Measurements from ENCODE around the gene SHC4. TPM values are rescaled to one million over a fixed set of nuclear protein-coding genes. Genes with fewer than 3 reads are reported as not detected.
A peak's percentile ranks its signal among the peaks of the same experiment; 100 is the strongest.

The SHC4 gene
- total RNA-seq, 2 experiments from 2014 or later, result 3.0 to 9.8 TPM

GRCh38 chr15:48883699-48884098 is 80.0 kb downstream of the SHC4 start:
- H3K36me3 Mint-ChIP-seq, result peaks cover 14% of the 10 kb centered on the region
- CTCF ChIA-PET, result no interaction called here
- no peak overlapping the region for H3K27ac Mint-ChIP-seq
- peaks cover 46% of the 10 kb centered on the region for H3K4me1 Mint-ChIP-seq
- H3K9me3 Mint-ChIP-seq (ENCODE audit: low read depth), result no peaks in the 10 kb centered on the region
- H3K27me3 Mint-ChIP-seq, result peaks cover 4% of the 10 kb centered on the region
- no peak for ATAC-seq
- no peak overlapping the region for H3K4me3 Mint-ChIP-seq
- no peak for DNase-seq

GRCh38 chr15:48880070-48880634 is 83.6 kb downstream of the SHC4 start:
- ATAC-seq, result no peak
- Mint-ChIP-seq H3K27ac (peak overlapping the region; percentile 30), H3K27me3 (peaks cover 4% of the 10 kb centered on the region), H3K4me3 (peak overlapping the region; percentile 93), H3K9me3 (ENCODE audit: low read depth) (no peaks in the 10 kb centered on the region), H3K36me3 (peaks cover 25% of the 10 kb centered on the region), H3K4me1 (peaks cover 57% of the 10 kb centered on the region)
- no peak for DNase-seq
- CTCF ChIA-PET, result interaction anchor here (0.6 to 1.6 kb wide), 7 partner anchors 9 to 96 kb away, joined by 3 to 7 read pairs (median 4); partner anchors contain the start of gene CEP152

- Mint-ChIP-seq H3K27ac (peak within 1 kb of the TSS; percentile 97), H3K4me3 (peak within 1 kb of the TSS; percentile 93), H3K36me3 (peaks cover 25% of the 10 kb centered on the region), H3K27me3 (peaks cover 8% of the 10 kb centered on the region), H3K4me1 (peaks cover 66% of the 10 kb centered on the region), H3K9me3 (ENCODE audit: low read depth) (no peaks in the 10 kb centered on the region)
- CTCF ChIA-PET, result interaction anchor here (0.7 to 2.2 kb wide), 16 partner anchors 9 to 277 kb away, joined by 3 to 17 read pairs (median 5); partner anchors contain the start of genes COPS2, SECISBP2L and SHC4
- ATAC-seq (peak; percentile 93), DNase-seq (peak; percentile 97)
These were observed 85.8 kb downstream of the SHC4 start, which contains the start of gene EID1 for GRCh38 chr15:48877630-48878595. Gene EID1 (plus strand): TSS chr15:48878134. CDS start chr15:48878177, 43 bp downstream.

DNA sequence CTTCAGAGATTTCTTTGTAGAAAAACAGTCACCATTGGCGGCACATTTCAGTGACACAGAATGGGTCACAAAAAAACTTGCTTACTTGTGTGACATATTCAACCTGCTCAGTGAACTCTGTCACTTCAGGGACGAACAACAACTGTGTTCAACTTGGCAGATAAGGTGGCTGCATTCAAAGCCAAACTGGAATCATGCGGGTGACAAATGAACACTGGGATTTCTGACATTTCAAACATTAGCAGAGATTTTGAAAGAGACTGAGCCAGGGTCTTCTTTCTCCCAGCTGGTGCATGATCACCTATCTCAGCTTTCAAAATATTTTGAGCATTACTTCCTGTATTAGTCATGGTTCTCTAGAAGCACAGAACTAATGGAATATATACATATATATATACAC is 87.7 kb downstream of the SHC4 start:
- peaks cover 19% of the 10 kb centered on the region for H3K27me3 Mint-ChIP-seq
- DNase-seq (no peak), ATAC-seq (no peak)
- no peaks in the 10 kb centered on the region for H3K9me3 Mint-ChIP-seq (ENCODE audit: low read depth)
- H3K4me1 Mint-ChIP-seq, result peaks cover 51% of the 10 kb centered on the region
- CTCF ChIA-PET, result interaction anchor here (1.7 to 1.8 kb wide), 2 partner anchors 15 to 90 kb away, joined by 5 to 8 read pairs; no protein-coding TSS in a partner anchor
- no peak overlapping the region for H3K4me3 Mint-ChIP-seq
- H3K27ac Mint-ChIP-seq, result peak overlapping the region; percentile 13
- peaks cover 26% of the 10 kb centered on the region for H3K36me3 Mint-ChIP-seq

DNA sequence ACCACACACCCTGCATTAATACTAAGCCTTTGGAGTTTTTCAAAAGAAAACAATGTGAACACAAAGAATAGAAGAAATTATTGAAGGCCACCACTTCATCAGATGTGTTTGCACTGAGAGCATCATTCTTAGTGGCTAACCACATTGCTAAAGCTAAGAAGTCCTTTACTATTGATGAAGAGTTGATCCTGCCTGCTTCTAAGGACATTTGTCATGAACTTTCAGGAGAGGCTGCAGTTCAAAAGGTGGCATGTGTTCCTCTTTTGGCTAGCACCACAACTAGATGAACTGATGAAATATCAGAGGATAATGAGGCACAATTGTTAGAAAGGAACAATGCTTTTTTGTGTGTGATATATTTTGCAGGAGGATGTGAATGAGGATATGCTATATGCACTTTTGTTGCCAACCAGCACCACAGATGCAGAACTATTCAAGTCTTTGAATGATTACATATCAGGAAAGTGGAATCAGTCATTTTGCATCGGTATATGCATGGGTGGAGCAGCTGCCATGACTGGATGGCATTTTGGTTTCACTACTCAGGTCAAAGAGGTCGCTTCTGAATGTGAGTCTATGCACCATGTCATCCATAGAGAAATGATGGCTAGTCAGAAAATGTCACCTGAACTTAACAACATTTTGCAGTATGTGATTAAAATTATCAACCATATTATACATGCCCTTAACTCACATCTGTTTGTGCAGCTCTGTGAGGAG is 88.3 kb downstream of the SHC4 start:
- ATAC-seq (no peak), DNase-seq (no peak)
- Mint-ChIP-seq H3K4me1 (peaks cover 46% of the 10 kb centered on the region), H3K27me3 (peaks cover 24% of the 10 kb centered on the region), H3K4me3 (no peak overlapping the region), H3K36me3 (peaks cover 24% of the 10 kb centered on the region), H3K9me3 (ENCODE audit: low read depth) (no peaks in the 10 kb centered on the region), H3K27ac (peak overlapping the region; percentile 65)
- CTCF ChIA-PET, result interaction anchor here (0.7 to 1.8 kb wide), 3 partner anchors 14 to 91 kb away, joined by 3 to 8 read pairs (median 5); partner anchors contain the start of gene SHC4

- CTCF ChIA-PET, result interaction anchor here (1.0 to 2.2 kb wide), 3 partner anchors 10 to 103 kb away, joined by 3 to 8 read pairs (median 4); no protein-coding TSS in a partner anchor
- ATAC-seq (no peak), DNase-seq (no peak)
- Mint-ChIP-seq H3K27me3 (peaks cover 30% of the 10 kb centered on the region), H3K27ac (no peak overlapping the region), H3K9me3 (ENCODE audit: low read depth) (no peaks in the 10 kb centered on the region), H3K4me1 (peaks cover 28% of the 10 kb centered on the region), H3K4me3 (no peak overlapping the region), H3K36me3 (peaks cover 7% of the 10 kb centered on the region)
These were observed 91.1 kb downstream of the SHC4 start for GRCh38 chr15:48872632-48873031.

- no peak for DNase-seq
- H3K27ac Mint-ChIP-seq, result no peak overlapping the region
- ATAC-seq, result no peak
- H3K36me3 Mint-ChIP-seq, result peaks cover 5% of the 10 kb centered on the region
- H3K4me3 Mint-ChIP-seq, result no peak overlapping the region
- H3K27me3 Mint-ChIP-seq, result peaks cover 30% of the 10 kb centered on the region
- H3K9me3 Mint-ChIP-seq (ENCODE audit: low read depth), result no peaks in the 10 kb centered on the region
- CTCF ChIA-PET, result interaction anchor here (0.6 to 2.2 kb wide), 4 partner anchors 9 to 1274 kb away, joined by 3 to 8 read pairs (median 3); no protein-coding TSS in a partner anchor
- H3K4me1 Mint-ChIP-seq, result peaks cover 21% of the 10 kb centered on the region
These were observed 92.2 kb downstream of the SHC4 start for GRCh38 chr15:48871542-48871941.

GRCh38 chr15:48869966-48870365 is 93.8 kb downstream of the SHC4 start:
- H3K4me3 Mint-ChIP-seq, result no peak overlapping the region
- H3K36me3 Mint-ChIP-seq, result peaks cover 5% of the 10 kb centered on the region
- H3K27me3 Mint-ChIP-seq, result peaks cover 30% of the 10 kb centered on the region
- peaks cover 13% of the 10 kb centered on the region for H3K4me1 Mint-ChIP-seq
- H3K9me3 Mint-ChIP-seq (ENCODE audit: low read depth), result no peaks in the 10 kb centered on the region
- ATAC-seq (no peak), DNase-seq (no peak)
- CTCF ChIA-PET, result interaction anchor here (1.3 kb wide), 1 partner anchor 9 kb away, joined by 4 read pairs; no protein-coding TSS in a partner anchor
- no peak overlapping the region for H3K27ac Mint-ChIP-seq

DNA sequence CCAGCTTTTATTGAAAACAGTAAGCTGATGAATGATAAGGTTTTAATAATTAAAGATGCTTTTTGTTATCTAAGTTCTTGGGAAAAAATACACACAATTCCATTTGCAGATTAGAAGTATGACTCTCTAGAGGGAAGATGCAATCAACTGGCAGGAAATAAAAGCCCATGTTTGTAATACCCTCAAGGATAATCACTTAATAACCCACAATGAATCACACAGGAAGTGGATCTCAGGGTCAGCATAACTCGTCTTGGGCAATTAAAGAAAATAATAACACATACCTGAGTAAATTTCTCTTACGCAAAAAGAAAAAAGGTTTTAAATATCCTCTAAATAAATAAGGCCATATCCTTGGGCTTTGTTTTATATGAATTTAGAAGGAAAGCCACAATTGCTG is 95.2 kb downstream of the SHC4 start:
- Mint-ChIP-seq H3K27ac (no peak overlapping the region), H3K4me1 (peaks cover 6% of the 10 kb centered on the region), H3K9me3 (ENCODE audit: low read depth) (no peaks in the 10 kb centered on the region), H3K4me3 (no peak overlapping the region), H3K27me3 (peaks cover 25% of the 10 kb centered on the region), H3K36me3 (peaks cover 7% of the 10 kb centered on the region)
- no peak for ATAC-seq
- no peak for DNase-seq
- CTCF ChIA-PET, result interaction anchor here (1.0 to 1.2 kb wide), 2 partner anchors 10 to 97 kb away, joined by 3 read pairs; no protein-coding TSS in a partner anchor

GRCh38 chr15:48868023-48868422 is 95.7 kb downstream of the SHC4 start:
- no peak for DNase-seq
- peaks cover 6% of the 10 kb centered on the region for H3K4me1 Mint-ChIP-seq
- no peak overlapping the region for H3K4me3 Mint-ChIP-seq
- peaks cover 7% of the 10 kb centered on the region for H3K36me3 Mint-ChIP-seq
- CTCF ChIA-PET, result interaction anchor here (1.2 kb wide), 2 partner anchors 22 to 98 kb away, joined by 3 read pairs; no protein-coding TSS in a partner anchor
- no peak overlapping the region for H3K27ac Mint-ChIP-seq
- peaks cover 23% of the 10 kb centered on the region for H3K27me3 Mint-ChIP-seq
- no peak for ATAC-seq
- no peaks in the 10 kb centered on the region for H3K9me3 Mint-ChIP-seq (ENCODE audit: low read depth)

- Mint-ChIP-seq H3K27me3 (peaks cover 12% of the 10 kb centered on the region), H3K4me3 (no peak overlapping the region), H3K9me3 (ENCODE audit: low read depth) (no peaks in the 10 kb centered on the region), H3K36me3 (peaks cover 5% of the 10 kb centered on the region), H3K27ac (no peak overlapping the region), H3K4me1 (peaks cover 18% of the 10 kb centered on the region)
- CTCF ChIA-PET, result interaction anchor here (1.1 to 1.8 kb wide), 2 partner anchors 99 to 109 kb away, joined by 4 to 7 read pairs; no protein-coding TSS in a partner anchor
- no peak for DNase-seq
- no peak for ATAC-seq
These were observed 97.6 kb downstream of the SHC4 start for GRCh38 chr15:48866141-48866563.

DNA sequence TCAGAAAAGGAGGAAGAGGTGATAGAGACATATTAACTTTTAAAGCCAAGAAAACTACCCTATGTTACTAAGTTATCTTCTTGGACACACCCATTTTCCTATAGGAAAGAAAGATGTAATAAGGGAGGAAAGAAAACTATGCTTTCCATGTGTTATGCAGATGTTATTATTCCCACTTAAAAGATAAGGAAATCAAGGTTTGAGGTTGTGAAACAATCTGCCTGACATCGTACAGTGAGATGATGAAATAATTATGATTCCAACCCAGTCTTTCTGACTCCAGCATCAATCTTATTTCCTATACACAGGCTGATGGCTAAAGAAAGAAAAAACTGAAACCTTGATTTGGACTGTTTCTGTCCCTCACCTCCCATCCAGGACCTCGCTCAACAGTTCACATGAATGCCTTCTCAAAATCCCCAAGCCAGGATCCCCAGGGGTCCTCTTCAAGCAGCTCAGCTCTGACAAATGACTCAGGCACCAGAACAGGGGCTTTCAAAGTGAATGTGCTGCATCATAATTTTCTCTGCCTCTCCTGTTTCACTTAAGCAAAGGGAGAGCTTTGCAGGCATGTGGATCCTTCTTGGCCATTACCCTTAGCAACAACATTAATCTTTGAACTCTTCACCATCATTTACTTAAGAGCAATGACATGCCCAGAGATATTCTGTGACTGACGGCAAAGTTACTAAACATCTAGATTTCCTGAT is 98.2 kb downstream of the SHC4 start:
- peaks cover 6% of the 10 kb centered on the region for H3K27me3 Mint-ChIP-seq
- no peak overlapping the region for H3K4me3 Mint-ChIP-seq
- no peak overlapping the region for H3K27ac Mint-ChIP-seq
- H3K4me1 Mint-ChIP-seq, result peaks cover 18% of the 10 kb centered on the region
- H3K9me3 Mint-ChIP-seq (ENCODE audit: low read depth), result no peaks in the 10 kb centered on the region
- ATAC-seq (no peak), DNase-seq (no peak)
- CTCF ChIA-PET, result interaction anchor here (0.9 to 1.7 kb wide), 4 partner anchors 8 to 280 kb away, joined by 3 to 8 read pairs (median 4); partner anchors contain the start of gene EID1
- peaks cover 3% of the 10 kb centered on the region for H3K36me3 Mint-ChIP-seq
